HG02763 (cell line): ENCODE data around the gene PLCB4.

Experiments used
- ATAC-seq: cut with Tn5 transposase; IDR thresholded peaks from one replicate; pipeline ENCODE4 v1.9.1; 2021; ENCODE audit warnings: mild to moderate bottlenecking, moderate library complexity; ENCODE audit not compliant: unreplicated experiment

The PLCB4 gene

GRCh38 chr20:9212735-9213134 is 143.8 kb downstream of the PLCB4 start:
- ATAC-seq, result no peak

DNA sequence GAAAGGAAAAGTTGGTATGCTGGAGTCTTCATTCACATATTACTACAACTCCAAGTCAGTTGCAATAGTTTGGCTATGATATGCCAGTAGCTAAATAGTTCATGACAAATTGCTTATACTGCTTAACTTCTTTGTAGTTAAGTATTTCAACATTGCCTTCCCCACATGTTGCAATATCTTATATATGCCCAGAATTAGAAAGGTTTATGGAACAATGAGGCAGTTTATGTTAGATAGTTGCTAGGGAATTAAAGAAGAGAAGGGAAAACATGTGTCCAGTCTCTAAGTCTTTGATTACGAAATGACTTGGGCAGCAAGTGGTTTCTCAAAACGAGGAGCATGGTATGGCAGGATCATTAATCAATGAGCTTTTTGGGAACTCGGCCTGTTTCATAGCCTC is 145.8 kb downstream of the PLCB4 start:
- no peak for ATAC-seq

GRCh38 chr20:9215539-9215938 is 146.7 kb downstream of the PLCB4 start:
- ATAC-seq, result no peak

GRCh38 chr20:9218531-9218961 is 149.7 kb downstream of the PLCB4 start:
- ATAC-seq, result no peak

DNA sequence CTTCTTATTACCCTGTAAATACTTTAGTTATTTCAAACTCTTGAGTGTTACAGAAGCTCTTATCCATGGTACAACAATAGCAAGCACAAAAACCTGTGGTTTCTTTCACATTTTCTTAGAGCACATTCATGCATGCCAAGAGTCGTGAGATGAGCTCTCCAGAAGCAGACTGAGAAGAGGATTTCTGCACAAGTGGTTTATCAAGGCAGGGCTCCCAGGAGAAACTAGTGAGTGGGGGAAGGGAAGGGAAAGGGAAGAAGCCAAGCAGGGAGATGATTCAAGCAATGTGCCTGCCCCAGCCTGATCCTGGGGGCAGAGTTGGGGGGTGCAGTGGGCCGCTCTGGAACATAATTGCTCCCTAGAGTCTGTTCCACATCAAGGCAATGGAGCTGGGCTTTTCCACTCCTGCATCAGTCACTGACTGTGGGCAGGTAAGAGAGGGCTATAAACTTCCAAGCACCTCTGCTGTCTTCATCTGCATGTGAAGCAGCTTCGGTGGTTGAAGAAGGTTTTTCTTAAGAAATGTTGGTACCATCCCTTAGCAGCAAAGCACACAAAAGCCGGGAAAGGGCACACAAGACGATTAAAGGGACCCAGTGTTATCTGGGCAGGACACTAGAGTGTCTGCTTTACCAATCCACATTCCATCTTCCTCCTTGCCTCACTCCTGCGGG is 152.1 kb downstream of the PLCB4 start:
- no peak for ATAC-seq

DNA sequence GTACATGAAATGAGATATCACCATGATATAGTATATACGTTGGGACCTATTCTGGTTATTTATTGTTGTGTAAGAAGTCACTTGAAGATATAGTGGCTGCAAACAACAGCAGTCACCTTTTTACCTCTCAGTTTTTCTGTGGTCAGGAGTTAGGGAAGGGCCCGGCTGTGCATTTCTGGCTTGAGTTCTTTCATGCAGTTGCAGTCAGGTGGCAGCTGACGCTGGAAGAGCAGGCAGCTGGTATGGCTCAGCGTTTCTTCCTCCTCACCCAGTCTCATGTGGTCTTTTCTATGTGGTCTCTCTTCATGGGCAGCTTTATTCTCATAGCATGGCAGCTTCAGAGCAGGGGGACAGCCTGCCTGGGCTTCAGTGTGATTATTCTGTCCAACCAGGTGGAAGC is 154.4 kb downstream of the PLCB4 start:
- no peak for ATAC-seq

GRCh38 chr20:9225879-9226278 is 157.0 kb downstream of the PLCB4 start:
- no peak for ATAC-seq

DNA sequence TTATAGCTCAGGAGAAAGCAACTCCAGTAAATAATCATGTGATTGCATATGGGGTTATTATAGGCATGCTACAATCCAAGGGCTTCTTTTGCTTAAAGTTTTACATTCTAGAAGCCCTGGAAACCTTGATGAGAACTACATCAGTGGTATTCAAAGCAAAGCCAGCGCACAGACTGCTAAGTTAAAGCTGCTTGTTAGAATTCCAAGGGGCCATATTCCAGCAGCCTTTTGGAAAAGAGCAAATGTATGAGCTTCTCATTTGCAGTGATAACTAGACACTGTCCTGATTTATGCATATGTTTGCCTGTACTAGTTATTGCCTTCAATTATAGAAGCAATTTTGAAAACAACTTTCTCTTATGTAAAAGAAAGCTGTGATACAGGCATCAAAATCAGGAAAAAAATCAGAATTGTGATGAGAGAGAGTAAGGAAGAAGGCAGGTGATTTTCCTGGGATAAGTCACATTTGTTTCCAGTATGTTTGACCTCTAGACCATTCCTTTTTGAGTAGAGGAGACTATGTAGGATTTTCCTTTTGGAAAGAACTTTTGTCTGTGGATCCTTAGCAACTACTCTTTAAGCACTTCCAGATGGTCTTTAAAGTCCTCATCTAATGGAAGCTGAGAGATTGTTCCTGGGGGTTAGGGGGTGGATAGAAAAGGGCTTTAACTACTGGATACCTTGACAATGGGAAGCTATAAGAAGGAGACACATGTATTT is 159.2 kb downstream of the PLCB4 start:
- no peak for ATAC-seq

DNA sequence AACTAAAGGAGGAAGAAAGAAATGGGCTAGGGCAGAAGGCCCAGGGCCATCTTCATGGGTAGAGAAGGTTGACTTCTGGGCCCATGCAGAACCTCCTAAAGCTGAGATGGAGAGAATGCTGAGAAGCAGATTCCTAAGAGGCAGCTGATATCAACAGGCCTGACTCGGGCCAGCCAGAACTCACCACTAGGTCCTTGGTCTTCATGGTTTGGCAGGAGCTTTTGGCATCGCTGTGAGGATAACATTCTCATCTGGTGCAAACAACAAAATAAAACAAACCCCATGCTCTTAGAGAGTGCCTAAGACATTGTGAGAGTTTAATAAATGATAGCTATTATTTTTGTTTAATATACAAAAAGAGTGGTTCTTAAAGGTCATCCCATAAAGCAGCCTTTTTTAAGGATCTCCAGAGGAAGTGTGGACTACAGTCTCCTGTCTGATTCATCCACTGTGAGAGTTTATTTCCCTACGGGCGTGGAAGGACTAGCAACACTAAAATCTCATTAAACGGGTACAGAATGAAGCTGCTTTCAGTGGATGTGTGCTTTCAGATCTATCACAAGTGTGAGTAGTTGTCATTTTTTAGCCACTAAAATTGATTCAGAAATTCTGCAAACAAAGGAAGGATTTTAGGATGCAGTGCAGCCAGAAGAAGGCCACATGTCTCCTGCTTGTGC is 160.0 kb downstream of the PLCB4 start:
- ATAC-seq, result no peak

DNA sequence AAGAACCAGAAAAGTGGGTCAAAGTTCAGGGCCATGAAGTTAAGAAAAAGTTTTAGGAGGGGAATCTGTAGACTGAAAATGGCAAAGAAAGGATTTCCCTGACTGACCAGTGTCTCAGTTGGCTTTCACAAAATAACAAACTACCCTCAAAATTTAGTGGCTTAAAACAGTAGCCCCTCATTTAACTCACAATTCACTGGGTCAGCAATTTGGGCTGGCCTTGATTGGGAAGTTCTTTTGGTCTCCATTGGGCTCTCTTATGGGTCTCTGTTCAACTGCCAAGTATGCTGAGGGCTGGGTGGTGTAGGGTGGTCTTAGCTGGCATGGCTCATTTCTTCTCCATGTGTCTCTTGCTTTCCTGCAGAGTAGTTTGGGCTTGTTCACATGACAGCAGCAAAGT is 161.5 kb downstream of the PLCB4 start:
- no peak for ATAC-seq

- no peak for ATAC-seq
These were observed 164.9 kb downstream of the PLCB4 start for GRCh38 chr20:9233804-9234203.

DNA sequence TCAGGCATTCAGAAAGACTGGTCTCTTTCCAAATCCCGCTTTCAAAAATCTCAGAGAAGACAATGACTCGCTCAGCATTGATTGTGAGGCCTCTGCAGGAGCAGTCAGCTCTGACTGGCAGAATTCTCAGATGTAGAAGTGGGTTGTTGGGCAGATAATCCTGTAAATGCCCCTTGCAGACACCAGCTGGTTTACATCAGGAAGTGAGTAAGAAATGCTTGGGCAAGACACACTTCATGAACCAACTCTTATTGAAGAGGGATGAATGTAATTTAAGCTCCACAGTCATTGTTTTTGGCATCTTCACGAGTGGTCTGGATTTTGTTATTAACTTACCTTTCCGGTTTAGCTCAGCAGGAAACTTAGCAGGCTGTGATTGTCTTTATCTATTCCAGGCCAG is 166.6 kb downstream of the PLCB4 start:
- no peak for ATAC-seq

GRCh38 chr20:9236458-9236857 is 167.6 kb downstream of the PLCB4 start:
- no peak for ATAC-seq

- ATAC-seq, result no peak
These were observed 172.4 kb downstream of the PLCB4 start for GRCh38 chr20:9241232-9241692.

DNA sequence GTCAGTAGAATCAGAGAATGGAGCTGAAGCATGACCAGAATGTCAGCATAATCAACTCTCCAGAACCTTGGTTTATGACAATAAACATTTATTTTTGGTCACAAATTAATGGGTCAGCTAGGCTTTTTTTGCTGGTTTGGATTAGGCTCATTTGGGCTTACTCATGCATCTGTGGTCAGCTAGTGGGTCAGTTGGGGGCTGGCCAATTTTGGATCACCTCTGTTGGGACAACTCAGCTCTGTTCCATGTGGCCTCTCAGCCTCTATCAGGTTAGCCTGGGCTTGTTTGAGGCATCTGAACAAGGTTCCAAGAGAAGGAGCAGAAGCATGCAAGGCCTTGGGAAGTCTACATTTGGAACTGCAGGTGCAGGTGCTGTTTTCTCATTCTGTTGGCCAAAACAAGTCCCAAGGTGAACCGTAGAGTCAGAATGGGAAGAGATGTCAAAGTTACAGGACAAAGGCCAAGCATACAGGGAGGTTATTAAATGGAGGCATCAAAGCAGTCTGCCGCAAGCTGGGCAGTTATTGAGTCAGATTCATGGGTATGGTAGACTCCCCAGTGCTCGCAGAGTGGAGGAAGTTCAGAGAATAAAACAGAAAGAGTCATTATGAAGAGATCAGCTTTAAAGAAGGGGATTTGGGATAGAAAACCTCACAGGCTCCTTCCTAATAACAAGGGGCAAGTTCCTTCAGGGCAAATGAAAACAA is 173.0 kb downstream of the PLCB4 start:
- no peak for ATAC-seq

- no peak for ATAC-seq
These were observed 175.1 kb downstream of the PLCB4 start for GRCh38 chr20:9243986-9244385.

DNA sequence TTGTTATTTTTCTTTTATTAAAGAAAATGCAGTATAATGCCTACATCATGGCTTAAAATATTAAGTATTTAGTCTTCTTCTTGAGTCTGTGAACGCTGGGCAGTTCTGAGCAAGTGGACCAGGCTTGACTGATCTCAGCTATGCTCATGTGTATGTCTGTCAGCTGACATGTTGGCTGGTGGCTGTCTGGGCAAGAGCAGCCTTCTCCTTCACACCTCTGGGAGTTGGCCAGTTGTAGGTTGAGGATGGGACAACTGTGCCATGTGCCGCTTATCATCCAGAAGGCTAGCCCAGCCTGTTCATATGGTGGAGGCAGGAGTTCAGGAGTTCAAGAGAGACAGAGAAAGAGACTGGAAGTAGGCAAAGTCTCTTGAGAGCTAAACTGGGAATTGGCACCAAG is 175.9 kb downstream of the PLCB4 start:
- no peak for ATAC-seq

GRCh38 chr20:9246731-9247130 is 177.8 kb downstream of the PLCB4 start:
- no peak for ATAC-seq

DNA sequence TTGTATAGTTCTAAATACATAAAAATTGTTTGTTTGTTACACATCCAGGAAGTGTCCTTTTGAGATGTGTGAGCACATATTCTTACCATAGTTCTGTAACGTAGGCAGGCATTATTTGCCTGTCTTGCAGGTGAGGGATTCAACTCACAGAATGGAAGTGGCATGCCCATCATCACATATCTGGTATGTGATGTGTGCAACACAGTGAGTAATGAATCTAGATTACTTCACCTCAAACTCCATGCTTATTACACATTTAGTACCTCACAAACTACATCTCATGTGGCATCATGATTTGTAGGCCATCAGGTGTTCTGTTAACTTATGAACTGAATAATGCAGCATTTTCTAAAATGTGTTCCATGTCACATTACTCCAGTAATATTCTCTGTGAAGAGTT is 181.6 kb downstream of the PLCB4 start:
- no peak for ATAC-seq

DNA sequence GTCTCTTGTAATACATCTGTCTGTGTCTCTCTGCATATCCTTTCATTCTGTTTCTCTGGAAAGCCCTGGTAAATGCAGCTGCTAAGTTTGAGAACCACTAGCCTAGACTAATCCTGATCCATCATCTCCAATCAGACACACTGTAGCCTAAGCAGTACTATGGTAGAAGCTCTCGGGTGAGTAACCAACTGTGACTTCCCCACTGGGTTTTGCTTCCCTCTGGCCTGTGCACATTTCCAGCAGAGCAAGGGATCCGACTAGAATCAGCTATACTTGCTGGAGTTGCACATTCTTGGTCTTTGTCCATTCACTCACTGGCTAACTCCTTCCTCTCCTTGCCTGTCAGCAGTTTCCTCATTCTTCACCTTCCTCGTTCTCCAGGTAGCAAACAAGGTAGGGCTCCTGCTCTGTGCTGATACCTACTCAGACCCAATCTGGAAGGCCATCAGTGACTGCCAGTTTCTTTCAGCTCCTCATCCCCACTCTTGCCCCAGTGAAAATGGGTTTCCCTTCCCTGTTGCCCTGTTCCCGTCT is 184.2 kb downstream of the PLCB4 start:
- ATAC-seq, result no peak

DNA sequence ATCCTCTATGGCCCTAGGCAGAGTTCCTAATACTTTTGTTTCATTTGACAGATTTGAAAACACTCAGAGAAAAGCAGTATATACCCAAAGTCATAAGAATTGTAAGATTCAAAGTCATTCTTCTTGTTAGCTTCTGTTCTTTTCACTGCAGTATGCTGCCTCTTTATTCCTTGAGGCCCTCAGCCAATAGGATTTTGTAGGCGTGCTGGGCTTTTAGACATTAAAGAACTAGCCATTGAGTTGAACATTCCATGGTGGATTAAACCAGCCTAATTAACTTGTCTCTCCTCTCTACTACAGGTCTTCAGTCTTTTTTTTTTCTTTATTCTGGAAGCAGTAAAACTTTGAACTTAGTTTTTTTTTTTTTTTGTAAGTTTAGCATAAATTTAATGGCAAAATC is 186.3 kb downstream of the PLCB4 start:
- no peak for ATAC-seq
